GM12892 (cell line): ENCODE data around the gene EFNA3.

Experiments used
- DNase-seq: peaks from one replicate; pipeline ENCODE4 v3.0.0; 2011; ENCODE audit not compliant: insufficient read length
- FAIRE-seq: peaks from 2 replicates; lab custom pipeline; 2011; peaks lifted over from hg19 to GRCh38; lab: Jason Lieb, UNC
- POLR2A ChIP-seq: IDR thresholded peaks from 2 replicates; pipeline ENCODE4 v1.6.1; 2011; ENCODE audit warnings: low read depth, low read length, control low read depth
- POLR2AphosphoS5 ChIP-seq: IDR thresholded peaks from 2 replicates; pipeline ENCODE4 v1.6.1; 2011; ENCODE audit warnings: low read depth, low read length, control low read depth
- TAF1 ChIP-seq: IDR thresholded peaks from 2 replicates; pipeline ENCODE4 v1.6.1; 2011; ENCODE audit warnings: low read depth, mild to moderate bottlenecking, control low read depth, low read length, borderline replicate concordance

EFNA3 gene

DNA sequence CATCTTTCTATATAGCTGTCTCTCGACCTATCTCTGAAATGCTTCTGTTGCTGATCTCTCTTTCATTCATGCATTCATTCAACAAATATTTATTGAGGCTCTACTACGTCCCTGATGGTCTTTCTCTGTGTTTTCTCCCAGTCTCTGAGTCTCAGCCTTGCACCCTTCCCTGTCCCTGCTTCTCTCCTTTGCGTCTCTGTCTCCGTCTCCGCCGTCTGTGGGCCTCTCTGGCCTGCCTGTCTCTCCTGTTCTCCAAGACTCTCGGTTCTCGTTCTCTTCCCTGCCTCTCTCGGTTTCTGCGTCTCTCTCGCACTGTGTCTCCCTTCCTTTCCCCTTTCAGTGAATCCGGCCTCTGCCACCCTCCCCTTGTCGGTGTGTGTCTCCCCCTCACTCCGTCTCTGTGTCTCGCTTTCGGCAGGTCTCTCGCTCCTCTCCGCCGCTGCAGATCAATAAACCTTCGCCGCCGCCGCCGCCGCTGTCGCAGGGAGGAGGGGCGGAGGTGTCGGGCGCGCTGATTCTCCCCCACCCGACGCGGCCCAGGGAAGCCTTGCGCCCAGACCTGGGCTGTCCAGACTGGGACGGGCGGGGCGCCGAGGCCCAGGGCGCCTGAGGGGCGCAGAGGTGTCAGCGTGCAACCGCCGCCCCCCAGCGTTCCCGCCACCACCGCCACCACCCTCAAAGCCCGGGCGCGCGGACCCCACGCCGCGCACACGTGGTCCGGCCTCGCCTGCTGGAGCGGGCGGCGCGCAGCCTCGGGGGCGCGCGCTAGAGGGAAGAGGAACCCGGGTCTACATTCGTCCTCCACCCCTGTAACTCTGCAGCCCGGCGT is 3.0 kb downstream of the EFNA3 start:
- TF ChIP-seq POLR2AphosphoS5 (no peak), TAF1 (no peak), POLR2A (no peak)
- no peak for FAIRE-seq
- DNase-seq = no peak

DNA sequence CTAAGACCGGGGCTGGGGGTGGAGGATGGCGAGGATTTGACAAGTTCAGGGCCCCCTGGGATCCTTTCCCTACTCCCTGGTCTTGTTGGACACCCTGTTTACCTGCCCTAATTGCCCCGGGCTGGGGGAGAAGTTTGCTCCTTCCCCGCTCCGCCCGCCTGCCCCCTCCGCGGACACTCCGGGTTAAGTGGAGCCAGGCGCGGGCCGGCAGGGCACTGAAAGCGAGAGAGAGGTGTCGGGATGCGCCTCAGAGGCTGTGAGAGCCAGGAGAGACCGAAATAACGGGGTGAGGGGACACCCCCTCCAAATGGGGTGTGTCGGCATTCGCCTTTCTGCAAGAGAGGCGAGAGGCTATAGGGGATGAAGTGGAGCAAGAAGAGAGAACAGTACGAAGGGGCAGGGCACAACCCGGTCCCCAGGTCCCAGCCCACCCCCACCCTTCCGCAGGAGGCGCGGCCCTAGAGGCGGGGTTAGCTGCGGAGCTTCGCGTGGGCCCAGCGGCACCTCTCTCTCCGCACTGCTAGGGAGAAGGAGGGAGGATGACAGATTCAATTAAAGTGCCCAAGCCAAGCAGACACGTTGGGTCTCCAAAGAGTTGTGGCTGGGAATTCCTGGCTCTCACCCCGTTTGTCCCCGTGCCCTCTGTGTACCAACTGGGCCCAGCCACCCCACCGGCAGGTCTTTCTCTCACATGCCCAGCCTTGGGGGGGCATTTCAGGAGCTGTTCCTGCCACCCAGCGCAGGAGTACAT is 3.8 kb downstream of the EFNA3 start:
- DNase-seq (no peak), FAIRE-seq (no peak)
- no peak for TF ChIP-seq TAF1
- TF ChIP-seq POLR2A = no peak
- no peak for TF ChIP-seq POLR2AphosphoS5

GRCh38 chr1:155083052-155083541 is 4.5 kb downstream of the EFNA3 start:
- FAIRE-seq = no peak
- DNase-seq = no peak
- no peak for TF ChIP-seq POLR2AphosphoS5
- no peak for TF ChIP-seq TAF1
- no peak for TF ChIP-seq POLR2A

DNA sequence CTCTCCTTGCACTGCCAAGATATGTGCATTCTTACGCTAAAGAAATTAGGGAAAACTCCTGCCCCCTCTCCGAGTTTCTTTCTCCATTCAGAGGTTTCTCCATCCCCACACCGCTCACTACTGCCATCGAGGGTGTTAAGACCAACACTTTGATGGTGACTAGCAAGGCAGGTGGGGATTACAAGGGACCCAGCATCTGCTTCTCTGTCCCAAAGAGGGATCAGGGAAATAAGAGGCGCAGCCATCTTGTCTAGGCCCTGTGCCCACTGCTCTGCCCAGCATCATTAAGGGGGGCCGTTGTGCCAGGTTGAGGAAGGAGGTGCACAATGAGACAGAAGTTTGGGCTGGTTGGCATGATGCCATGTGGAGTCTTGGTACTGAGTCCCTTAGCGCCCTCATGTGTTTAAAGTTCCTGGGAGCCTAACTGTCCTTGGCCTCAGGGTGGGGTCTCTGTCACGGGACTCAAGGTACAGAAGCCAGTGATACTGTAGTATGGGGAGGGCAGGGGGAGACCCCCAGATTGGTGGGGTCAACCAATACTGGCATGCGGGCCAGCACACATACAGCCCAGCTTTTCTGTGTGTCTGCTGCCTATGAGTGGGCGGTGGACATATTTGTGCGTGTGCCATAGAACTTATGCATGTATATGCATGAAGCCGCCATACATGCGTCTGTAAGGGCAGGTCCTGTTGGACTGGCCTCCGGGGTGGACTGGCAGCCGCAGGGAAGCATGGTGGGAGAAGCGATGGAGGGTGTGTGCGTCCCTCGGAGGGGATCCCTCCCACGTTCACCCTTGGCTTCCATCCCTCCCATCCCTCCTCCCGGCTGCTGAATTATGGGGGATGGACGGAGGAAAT is 5.5 kb downstream of the EFNA3 start:
- DNase-seq = no peak
- no peak for TF ChIP-seq TAF1
- TF ChIP-seq POLR2AphosphoS5 = no peak
- TF ChIP-seq POLR2A = no peak
- no peak for FAIRE-seq

DNA sequence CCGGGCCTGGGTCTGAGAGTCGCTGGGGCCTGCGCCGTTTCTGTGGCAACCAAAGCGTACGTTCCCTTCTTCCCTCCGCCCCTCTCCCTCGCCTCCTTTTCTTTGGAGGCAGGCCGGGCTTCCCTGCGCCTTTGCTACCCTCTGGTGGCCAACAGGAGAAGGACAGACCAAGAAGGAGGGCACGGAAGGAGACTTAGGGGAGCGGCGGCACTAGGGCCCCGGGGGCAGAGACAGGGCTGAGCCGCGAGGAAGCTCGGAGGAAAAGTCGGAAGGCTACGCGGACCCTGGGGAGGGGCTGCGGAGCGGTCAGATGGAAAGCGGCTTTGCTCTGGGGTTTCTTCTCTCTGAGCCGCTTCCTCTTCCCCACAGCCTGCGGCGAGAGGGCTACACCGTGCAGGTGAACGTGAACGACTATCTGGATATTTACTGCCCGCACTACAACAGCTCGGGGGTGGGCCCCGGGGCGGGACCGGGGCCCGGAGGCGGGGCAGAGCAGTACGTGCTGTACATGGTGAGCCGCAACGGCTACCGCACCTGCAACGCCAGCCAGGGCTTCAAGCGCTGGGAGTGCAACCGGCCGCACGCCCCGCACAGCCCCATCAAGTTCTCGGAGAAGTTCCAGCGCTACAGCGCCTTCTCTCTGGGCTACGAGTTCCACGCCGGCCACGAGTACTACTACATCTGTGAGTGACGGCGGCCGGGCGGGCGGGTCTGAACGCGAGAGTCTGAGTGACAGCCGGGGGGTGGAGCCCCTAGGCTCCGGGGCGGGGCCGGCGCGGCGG is 6.3 kb downstream of the EFNA3 start:
- peak; percentile 96 for DNase-seq
- peak; percentile 99 for FAIRE-seq
- TF ChIP-seq POLR2A = no peak
- no peak for TF ChIP-seq POLR2AphosphoS5
- TF ChIP-seq TAF1 = no peak

DNA sequence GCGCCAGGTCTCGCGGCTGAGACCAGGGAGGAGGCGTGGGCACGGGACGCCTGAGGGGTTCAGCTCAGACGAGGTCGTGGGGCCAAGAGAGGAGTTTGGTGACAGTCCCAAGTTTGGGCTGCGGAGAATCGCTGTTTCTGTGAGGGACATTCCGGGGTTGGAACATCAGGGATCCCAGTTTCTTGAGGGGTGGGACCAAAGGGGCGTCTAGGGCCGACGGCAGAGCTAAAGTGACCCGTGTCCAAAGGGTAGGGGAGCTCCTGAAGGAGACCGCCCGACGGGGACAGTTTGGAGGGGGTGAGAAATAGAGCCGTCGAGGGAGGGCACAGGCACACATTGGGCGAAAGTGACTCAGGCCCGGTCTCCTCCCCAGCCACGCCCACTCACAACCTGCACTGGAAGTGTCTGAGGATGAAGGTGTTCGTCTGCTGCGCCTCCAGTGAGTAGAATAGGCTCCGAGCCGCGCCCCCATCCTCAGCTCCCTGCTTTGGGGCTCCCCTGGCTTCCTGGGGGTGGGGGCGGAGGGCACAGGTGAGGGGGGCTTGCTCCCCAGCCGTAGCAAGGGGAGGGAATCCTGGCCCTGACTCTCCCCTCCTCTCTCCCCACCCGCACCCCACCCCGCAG is 7.0 kb downstream of the EFNA3 start:
- DNase-seq (no peak), FAIRE-seq (no peak)
- TF ChIP-seq POLR2AphosphoS5 (no peak), TAF1 (no peak), POLR2A (no peak)

DNA sequence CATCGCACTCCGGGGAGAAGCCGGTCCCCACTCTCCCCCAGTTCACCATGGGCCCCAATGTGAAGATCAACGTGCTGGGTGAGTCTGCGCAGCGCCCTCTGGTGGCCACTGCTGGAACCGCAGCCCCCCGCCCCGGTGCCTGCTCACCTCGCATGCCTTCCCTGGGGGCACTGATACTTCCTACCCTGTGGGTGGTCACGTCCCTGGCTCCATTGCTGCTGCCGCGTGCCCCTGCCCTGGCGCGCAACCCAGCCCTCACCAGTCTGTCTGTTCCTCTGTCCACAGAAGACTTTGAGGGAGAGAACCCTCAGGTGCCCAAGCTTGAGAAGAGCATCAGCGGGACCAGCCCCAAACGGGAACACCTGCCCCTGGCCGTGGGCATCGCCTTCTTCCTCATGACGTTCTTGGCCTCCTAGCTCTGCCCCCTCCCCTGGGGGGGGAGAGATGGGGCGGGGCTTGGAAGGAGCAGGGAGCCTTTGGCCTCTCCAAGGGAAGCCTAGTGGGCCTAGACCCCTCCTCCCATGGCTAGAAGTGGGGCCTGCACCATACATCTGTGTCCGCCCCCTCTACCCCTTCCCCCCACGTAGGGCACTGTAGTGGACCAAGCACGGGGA is 7.6 kb downstream of the EFNA3 start:
- FAIRE-seq = no peak
- TF ChIP-seq TAF1 (no peak), POLR2AphosphoS5 (no peak), POLR2A (no peak)
- DNase-seq = peak; percentile 80

GRCh38 chr1:155086856-155087535 is 8.4 kb downstream of the EFNA3 start:
- TF ChIP-seq TAF1 = no peak
- TF ChIP-seq POLR2AphosphoS5 = no peak
- no peak for TF ChIP-seq POLR2A
- FAIRE-seq (no peak), DNase-seq (no peak)
